NT2/D1 (cell line): Measurements from ENCODE around the gene GPR78.
A peak's percentile ranks its signal among the peaks of the same experiment; 100 is the strongest.

ENCODE experiments used
- DNase-seq: peaks from one replicate; pipeline ENCODE4 v3.0.0-alpha.2; 2011; ENCODE audit warnings: low read depth, low spot score
- H3K27me3 ChIP-seq: 2 replicates; pipeline ENCODE4 v1.6.0; 2011; ENCODE audit warnings: mild to moderate bottlenecking; ENCODE audit not compliant: insufficient read length, insufficient read depth
- H3K36me3 ChIP-seq: 2 replicates; pipeline ENCODE4 v1.6.1; 2011; ENCODE audit warnings: mild to moderate bottlenecking, low read length, mixed read lengths; ENCODE audit not compliant: insufficient read depth, insufficient read length
- H3K4me1 ChIP-seq: 2 replicates; pipeline ENCODE4 v1.5.1; 2011; ENCODE audit not compliant: insufficient read depth, insufficient read length
- H3K4me3 ChIP-seq: 2 replicates; pipeline ENCODE4 v1.5.1; 2011; ENCODE audit warnings: low read depth; ENCODE audit not compliant: insufficient read length
- H3K9ac ChIP-seq: 2 replicates; pipeline ENCODE4 v1.6.0; 2011; ENCODE audit warnings: low read depth; ENCODE audit not compliant: insufficient read length
- H3K9me3 ChIP-seq: 2 replicates; pipeline ENCODE4 v1.5.1; 2011; ENCODE audit warnings: mild to moderate bottlenecking, low read length; ENCODE audit not compliant: insufficient read depth
- SUZ12 ChIP-seq: IDR thresholded peaks from 2 replicates; pipeline ENCODE4 v1.6.1; 2011; ENCODE audit not compliant: insufficient read length, insufficient read depth; ENCODE audit errors: extremely low read depth
- YY1 ChIP-seq: IDR thresholded peaks from 2 replicates; pipeline ENCODE4 v1.6.1; 2011; ENCODE audit not compliant: insufficient read length, insufficient read depth
- ZNF274 ChIP-seq: IDR thresholded peaks from 2 replicates; pipeline ENCODE4 v1.6.1; 2011; ENCODE audit warnings: mild to moderate bottlenecking, low read depth, low read length

GPR78 gene

GRCh38 chr4:8553991-8554405 lies 26.2 kb upstream of the GPR78 start:
- Histone ChIP-seq H3K27me3 (no peaks in the 10 kb centered on the region), H3K9me3 (no peaks in the 10 kb centered on the region), H3K9ac (no peak overlapping the region), H3K36me3 (no peaks in the 10 kb centered on the region), H3K4me3 (no peak overlapping the region), H3K4me1 (peaks cover 17% of the 10 kb centered on the region)
- DNase-seq: no peak
- TF ChIP-seq YY1 (no peak), ZNF274 (no peak), SUZ12 (no peak)

DNA sequence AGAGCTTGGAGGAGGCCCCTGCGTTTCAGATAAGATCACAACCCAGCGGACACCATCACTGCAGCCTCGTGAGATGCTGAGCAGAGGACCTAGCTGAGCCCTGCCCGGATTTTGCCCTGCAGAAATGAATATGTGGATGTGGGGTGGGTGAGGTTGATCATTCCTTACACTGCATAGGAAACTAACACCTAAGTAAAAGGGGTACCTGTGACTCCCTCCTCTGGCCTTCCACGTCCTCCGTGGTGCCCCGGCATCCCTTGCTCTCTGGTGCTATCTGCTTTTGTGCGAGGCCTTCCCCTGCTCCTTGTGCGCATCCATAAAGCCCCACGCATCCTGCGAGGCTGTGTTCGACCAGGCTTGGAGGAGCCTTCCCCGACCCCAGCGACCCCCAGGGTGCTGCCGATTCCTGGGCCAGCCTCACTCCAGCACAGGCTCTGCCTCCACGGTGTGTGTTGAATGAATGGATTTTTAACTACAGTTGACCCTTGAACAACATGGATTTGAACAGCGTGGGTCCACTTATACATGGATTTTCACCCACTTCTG lies 25.6 kb upstream of the GPR78 start:
- H3K4me1 ChIP-seq: peaks cover 14% of the 10 kb centered on the region
- H3K27me3 ChIP-seq: no peaks in the 10 kb centered on the region
- DNase-seq: no peak
- H3K36me3 ChIP-seq: no peaks in the 10 kb centered on the region
- no peaks in the 10 kb centered on the region for H3K9me3 ChIP-seq
- H3K4me3 ChIP-seq: no peak overlapping the region
- H3K9ac ChIP-seq: no peak overlapping the region
- no peak for TF ChIP-seq ZNF274
- TF ChIP-seq SUZ12: no peak
- TF ChIP-seq YY1: no peak

DNA sequence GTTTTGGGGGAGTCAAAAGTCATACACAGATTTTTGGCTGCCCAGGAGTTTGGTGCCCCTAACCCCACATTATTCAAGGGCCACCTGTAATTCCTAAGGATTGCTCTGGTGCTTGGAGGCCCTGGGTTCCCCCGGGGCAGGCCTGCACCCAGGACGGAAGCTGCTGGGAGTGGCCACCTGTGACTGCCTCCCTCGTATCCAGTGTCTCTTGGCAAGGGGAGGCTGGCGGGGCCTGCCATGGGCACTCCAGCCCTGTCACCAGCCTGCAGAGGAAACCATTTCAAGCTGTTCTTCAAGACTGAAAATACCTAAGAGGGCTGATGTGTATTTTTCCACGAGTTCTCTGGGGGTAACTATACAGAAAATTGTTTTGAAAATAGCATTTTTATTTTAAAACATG lies 24.5 kb upstream of the GPR78 start:
- H3K4me1 ChIP-seq: peaks cover 18% of the 10 kb centered on the region
- no peak overlapping the region for H3K4me3 ChIP-seq
- no peak for DNase-seq
- H3K9ac ChIP-seq: no peak overlapping the region
- no peaks in the 10 kb centered on the region for H3K27me3 ChIP-seq
- TF ChIP-seq SUZ12 (no peak), ZNF274 (no peak), YY1 (no peak)
- no peaks in the 10 kb centered on the region for H3K9me3 ChIP-seq
- H3K36me3 ChIP-seq: no peaks in the 10 kb centered on the region

DNA sequence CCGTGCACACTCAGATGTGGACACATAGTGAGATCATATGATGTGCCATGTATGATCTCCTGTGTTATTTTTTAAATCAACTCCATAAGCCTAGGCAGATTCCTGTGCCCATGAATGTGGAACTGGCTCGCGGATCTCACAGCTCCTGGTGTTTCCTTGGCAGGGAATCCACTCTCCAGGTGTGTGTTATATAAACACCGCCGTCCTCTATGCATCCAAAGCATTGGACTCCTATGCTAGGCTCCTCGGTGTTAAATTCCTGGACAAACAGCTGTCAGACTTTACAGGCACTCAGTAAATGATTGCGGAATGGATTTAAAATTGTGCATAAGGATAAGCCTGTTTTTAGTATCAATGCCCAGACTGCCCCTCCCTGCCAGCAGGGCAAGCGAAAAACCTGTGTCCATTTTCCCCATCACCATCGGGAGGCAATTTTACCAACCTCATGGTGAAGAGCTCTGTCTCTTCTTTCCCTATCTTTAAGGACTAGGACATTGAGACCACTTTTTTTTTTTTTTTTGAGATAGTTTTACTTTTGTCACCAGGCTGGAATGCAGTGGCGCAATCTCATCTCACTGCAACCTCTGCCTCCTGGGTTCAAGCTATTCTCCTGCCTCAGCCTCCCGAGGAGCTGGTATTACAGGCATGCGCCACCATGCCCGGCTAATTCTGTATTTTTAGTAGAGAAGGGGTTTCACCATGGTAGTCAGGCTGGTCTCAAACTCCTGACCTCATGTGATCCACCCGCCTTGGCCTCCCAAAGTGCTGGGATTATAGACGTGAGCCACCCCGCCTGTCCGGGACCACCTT lies 23.6 kb upstream of the GPR78 start:
- Histone ChIP-seq H3K9me3 (no peaks in the 10 kb centered on the region), H3K9ac (peak overlapping the region; percentile 59), H3K36me3 (no peaks in the 10 kb centered on the region), H3K4me3 (no peak overlapping the region), H3K27me3 (no peaks in the 10 kb centered on the region), H3K4me1 (peaks cover 18% of the 10 kb centered on the region)
- no peak for DNase-seq
- TF ChIP-seq SUZ12 (no peak), YY1 (no peak), ZNF274 (no peak)

DNA sequence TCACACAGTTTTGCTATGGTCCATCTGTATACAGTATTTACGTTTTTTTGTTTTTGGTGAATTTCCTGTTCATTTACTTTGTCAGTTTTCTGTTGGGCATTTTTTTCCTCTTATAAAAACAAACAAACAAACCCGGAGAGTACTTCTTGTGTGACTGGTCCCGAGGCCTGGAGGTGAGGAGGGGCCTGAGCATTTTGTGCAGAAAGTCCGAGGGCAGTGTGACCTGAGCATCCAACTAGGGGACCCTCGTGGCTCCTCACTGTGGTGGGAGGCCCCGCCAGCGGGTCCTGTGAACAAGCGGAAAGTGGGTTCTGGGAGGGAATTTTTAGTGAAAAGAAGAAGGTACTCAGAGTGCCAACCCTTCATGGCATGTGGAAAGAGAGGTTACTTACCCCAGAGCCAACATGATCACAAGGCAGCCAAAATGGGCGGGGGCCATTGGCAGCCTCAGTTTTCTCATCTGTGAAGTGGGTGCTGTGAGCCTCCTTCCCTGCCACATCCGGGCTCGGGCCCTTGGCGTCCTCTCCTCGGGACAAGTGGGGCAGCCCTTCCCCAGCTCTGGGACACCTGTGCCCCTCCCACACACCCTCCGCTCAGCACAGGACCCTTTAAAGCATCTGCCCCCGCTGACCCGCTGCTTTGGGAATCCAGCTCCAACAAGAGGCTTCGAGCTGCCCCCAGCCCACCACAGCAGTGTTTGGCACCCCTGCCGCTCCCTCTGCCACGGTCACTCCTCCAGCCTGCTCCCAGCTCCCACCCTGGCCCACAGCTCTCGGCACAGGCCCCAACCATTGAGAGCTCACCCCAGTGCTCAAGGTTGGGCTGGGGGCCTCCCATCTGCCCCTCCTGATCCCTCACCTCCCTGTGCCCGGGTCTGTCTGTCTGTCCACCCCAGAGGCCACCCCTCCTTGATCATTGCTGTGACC lies 22.8 kb upstream of the GPR78 start:
- peak overlapping the region; percentile 33 for H3K9ac ChIP-seq
- TF ChIP-seq SUZ12: no peak
- no peak for TF ChIP-seq ZNF274
- no peak for TF ChIP-seq YY1
- DNase-seq: no peak
- H3K27me3 ChIP-seq: no peaks in the 10 kb centered on the region
- no peaks in the 10 kb centered on the region for H3K9me3 ChIP-seq
- no peaks in the 10 kb centered on the region for H3K36me3 ChIP-seq
- H3K4me1 ChIP-seq: peaks cover 16% of the 10 kb centered on the region
- H3K4me3 ChIP-seq: no peak overlapping the region

GRCh38 chr4:8558080-8558960 lies 21.9 kb upstream of the GPR78 start:
- H3K4me1 ChIP-seq: peaks cover 15% of the 10 kb centered on the region
- no peaks in the 10 kb centered on the region for H3K27me3 ChIP-seq
- no peak overlapping the region for H3K9ac ChIP-seq
- no peak for TF ChIP-seq YY1
- TF ChIP-seq ZNF274: no peak
- no peak for TF ChIP-seq SUZ12
- no peak overlapping the region for H3K4me3 ChIP-seq
- DNase-seq: no peak
- no peaks in the 10 kb centered on the region for H3K9me3 ChIP-seq
- H3K36me3 ChIP-seq: no peaks in the 10 kb centered on the region
